Uterus (tissue), 2 donors: ENCODE data around the gene ZFAND4.

Experiments
- CTCF ChIP-seq, 4 experiments: fragments of 200-600 bp in 2 of 4; fragments of 450-650 bp in 2 of 4; sonication (generic) in 2 of 4; IDR thresholded peaks; one replicate each; pipeline ENCODE4 v1.5.1; 2016 to 2019; ENCODE audit warnings: antibody characterized with exemption in 4 of 4, mild to moderate bottlenecking in 2 of 4, moderate library complexity in 1 of 4
- POLR2A ChIP-seq, 2 donors: fragments of 450-650 bp; IDR thresholded peaks; one replicate each; pipeline ENCODE4 v1.6.1; 2016; ENCODE audit warnings: antibody characterized with exemption in 2 of 2, mild to moderate bottlenecking in 1 of 2, moderate library complexity in 1 of 2

GRCh38 chr10:45655219-45655618 lies 17.4 kb downstream of the ZFAND4 start:
- TF ChIP-seq CTCF (IDR thresholded peaks at IDR 0.05): no peak
- TF ChIP-seq POLR2A (IDR thresholded peaks at IDR 0.05): no peak
